HG03469 (cell line): ENCODE data around the gene LPCAT4.
A peak's percentile ranks its signal among the peaks of the same experiment; 100 is the strongest.

ENCODE experiments used
- ATAC-seq: cut with Tn5 transposase; IDR thresholded peaks from one replicate; pipeline ENCODE4 v1.9.1; 2021; ENCODE audit warnings: mild to moderate bottlenecking, moderate library complexity, moderate number of reproducible peaks; ENCODE audit not compliant: unreplicated experiment

LPCAT4 gene

GRCh38 chr15:34337557-34338306 is 29.3 kb downstream of the LPCAT4 start, which contains the start of gene SLC12A6:
Gene SLC12A6, minus strand, starts transcription at chr15:34337781. Its CDS starts 1,101 bp downstream, at chr15:34336680.
- peak; percentile 50 for ATAC-seq

GRCh38 chr15:34336991-34337556 is 29.9 kb downstream of the LPCAT4 start:
- no peak for ATAC-seq

- no peak for ATAC-seq
Observed at GRCh38 chr15:34336231-34336990, 30.6 kb downstream of the LPCAT4 start.

GRCh38 chr15:34335176-34336032 is 31.6 kb downstream of the LPCAT4 start:
- ATAC-seq, result no peak

GRCh38 chr15:34334672-34335071 is 32.3 kb downstream of the LPCAT4 start:
- no peak for ATAC-seq

- no peak for ATAC-seq
Observed at GRCh38 chr15:34332553-34333120, 34.4 kb downstream of the LPCAT4 start.

GRCh38 chr15:34331809-34332208 is 35.2 kb downstream of the LPCAT4 start:
- no peak for ATAC-seq

GRCh38 chr15:34330279-34330678 is 36.7 kb downstream of the LPCAT4 start:
- no peak for ATAC-seq

- ATAC-seq, result no peak
Observed at GRCh38 chr15:34329006-34329405, 38.0 kb downstream of the LPCAT4 start.

- ATAC-seq, result no peak
Observed at GRCh38 chr15:34327906-34328305, 39.1 kb downstream of the LPCAT4 start.

GRCh38 chr15:34325368-34325767 is 41.6 kb downstream of the LPCAT4 start:
- ATAC-seq, result no peak

- ATAC-seq, result no peak
Observed at GRCh38 chr15:34324933-34325332, 42.1 kb downstream of the LPCAT4 start.

GRCh38 chr15:34323217-34323616 is 43.8 kb downstream of the LPCAT4 start:
- no peak for ATAC-seq

- peak; percentile 51 for ATAC-seq
Observed at GRCh38 chr15:34318277-34319079, 48.5 kb downstream of the LPCAT4 start.

GRCh38 chr15:34314491-34315490 is 52.2 kb downstream of the LPCAT4 start:
- ATAC-seq, result no peak

- no peak for ATAC-seq
Observed at GRCh38 chr15:34311563-34311962, 55.4 kb downstream of the LPCAT4 start.
